Fibroblast of pulmonary artery (primary cell): ENCODE measurements around the gene ARHGAP23.
"Not testable (repeated sequence)": the region's sequence is repeated elsewhere in the genome, so short reads cannot be mapped to it uniquely, and the experiment has no call there.

Source experiments
- DNase-seq: peaks from one replicate; pipeline ENCODE4 v3.0.0-alpha.2; 2010; ENCODE audit warnings: low read depth
- H3K4me3 ChIP-seq: replicated peaks from 2 replicates; pipeline ENCODE4 v1.5.1; 2011; ENCODE audit warnings: low read depth, mild to moderate bottlenecking, control low read depth, low read length, moderate library complexity
- TF ChIP-seq, protein P1 (sequence below): IDR thresholded peaks from 2 replicates; pipeline ENCODE4 v1.5.1; 2011; ENCODE audit warnings: mild to moderate bottlenecking, control low read depth, low read length, inconsistent platforms; ENCODE audit errors: missing control alignments

Gene ARHGAP23

DNA sequence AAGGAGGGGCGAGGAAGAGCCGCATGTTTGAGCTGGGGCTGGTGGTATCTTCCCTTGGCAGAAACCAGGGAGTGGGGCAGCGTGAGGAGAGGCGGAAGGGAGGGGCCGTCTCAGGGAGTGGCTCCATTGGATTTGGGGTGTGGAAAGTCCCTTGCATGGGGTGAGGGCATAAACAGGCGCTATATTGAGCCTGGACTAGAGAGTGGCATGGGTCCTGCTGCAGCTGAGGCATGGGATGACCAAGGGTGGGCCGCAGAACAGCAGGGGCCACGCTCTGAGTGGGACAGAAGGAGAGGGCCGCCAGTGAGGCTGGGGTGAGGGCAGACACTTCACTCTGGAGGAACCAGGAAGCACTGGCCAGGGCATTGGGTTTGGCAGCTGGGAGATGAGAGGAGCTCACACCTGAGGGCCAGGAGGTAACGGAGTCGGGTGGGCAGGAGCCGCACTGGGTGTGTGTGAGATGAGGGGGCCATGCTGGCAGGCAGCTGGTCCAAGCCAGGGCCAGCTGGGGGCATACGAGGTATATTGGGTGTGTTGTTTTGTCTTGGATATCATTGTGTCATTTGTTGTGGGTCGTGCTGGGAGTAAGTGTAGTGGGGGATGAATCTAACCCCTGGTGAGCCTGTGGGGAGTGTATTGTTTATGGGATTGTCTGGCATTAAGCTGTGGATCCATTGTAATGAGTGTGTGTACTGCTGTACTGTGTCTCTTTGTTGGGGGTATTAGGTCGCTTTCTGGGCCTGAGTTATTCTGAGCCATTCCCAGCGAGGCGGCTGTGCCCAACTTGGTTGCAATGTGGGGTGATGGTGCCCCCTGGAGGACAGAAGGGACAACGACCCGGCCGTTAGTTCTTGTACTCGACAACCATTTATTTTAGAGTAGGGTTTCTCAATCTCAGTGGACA lies 56.2 kb downstream of the ARHGAP23 start:
- H3K4me3 ChIP-seq = not testable (repeated sequence)
- TF ChIP-seq, protein P1, sequence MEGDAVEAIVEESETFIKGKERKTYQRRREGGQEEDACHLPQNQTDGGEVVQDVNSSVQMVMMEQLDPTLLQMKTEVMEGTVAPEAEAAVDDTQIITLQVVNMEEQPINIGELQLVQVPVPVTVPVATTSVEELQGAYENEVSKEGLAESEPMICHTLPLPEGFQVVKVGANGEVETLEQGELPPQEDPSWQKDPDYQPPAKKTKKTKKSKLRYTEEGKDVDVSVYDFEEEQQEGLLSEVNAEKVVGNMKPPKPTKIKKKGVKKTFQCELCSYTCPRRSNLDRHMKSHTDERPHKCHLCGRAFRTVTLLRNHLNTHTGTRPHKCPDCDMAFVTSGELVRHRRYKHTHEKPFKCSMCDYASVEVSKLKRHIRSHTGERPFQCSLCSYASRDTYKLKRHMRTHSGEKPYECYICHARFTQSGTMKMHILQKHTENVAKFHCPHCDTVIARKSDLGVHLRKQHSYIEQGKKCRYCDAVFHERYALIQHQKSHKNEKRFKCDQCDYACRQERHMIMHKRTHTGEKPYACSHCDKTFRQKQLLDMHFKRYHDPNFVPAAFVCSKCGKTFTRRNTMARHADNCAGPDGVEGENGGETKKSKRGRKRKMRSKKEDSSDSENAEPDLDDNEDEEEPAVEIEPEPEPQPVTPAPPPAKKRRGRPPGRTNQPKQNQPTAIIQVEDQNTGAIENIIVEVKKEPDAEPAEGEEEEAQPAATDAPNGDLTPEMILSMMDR = peak; percentile 66
- peak; percentile 75 for DNase-seq

DNA sequence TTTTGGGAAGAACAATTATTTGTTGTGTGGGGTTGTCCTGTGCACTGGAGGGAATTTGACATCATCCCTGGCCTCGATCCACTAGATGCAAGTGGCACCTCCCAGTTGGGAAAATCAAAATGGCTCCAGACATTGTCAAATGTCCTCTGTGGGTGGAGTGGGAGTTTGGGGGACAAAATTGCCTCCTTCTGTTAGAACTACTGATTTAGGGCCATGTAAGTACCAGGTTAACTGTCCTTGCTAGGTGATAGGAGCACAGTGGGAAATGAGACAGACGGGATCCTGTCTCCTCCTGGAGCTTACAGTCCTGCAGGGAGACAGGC lies 56.8 kb downstream of the ARHGAP23 start:
- TF ChIP-seq, protein P1 = no peak
- DNase-seq = no peak
- H3K4me3 ChIP-seq = no peak overlapping the region

DNA sequence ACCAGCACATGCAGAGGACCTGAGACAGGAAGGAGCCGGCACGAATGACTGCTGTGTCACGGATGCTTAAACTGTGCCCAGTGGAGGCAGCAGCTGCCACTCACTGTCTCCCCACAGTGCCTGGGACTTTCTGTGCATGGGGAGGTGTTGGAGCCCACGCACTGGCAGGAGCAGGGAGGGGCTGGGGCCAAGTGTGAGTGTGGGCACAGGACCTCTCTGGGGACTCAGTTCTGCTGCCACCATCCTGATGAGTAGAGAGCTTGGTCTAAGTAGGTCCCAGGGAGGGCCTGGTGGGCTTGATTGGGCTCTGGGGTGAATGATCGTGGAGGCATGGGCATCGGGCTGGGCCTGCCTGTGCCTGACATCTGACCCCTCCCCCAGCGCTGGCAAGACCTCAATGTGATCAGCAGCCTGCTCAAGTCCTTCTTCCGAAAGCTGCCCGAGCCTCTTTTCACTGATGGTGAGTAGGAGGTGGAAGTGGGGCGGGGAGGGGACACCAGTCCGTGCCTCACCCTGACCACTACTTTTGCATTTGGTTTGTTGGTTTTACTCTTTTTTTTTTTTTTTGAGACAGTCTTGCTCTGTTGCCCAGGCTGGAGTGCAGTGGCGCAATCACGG lies 57.5 kb downstream of the ARHGAP23 start:
- not testable (repeated sequence) for H3K4me3 ChIP-seq, DNase-seq

GRCh38 chr17:38489774-38490173 lies 61.5 kb downstream of the ARHGAP23 start:
- DNase-seq, H3K4me3 ChIP-seq: not testable (repeated sequence)

GRCh38 chr17:38491346-38492066 lies 63.2 kb downstream of the ARHGAP23 start:
- not testable (repeated sequence) for DNase-seq, H3K4me3 ChIP-seq

DNA sequence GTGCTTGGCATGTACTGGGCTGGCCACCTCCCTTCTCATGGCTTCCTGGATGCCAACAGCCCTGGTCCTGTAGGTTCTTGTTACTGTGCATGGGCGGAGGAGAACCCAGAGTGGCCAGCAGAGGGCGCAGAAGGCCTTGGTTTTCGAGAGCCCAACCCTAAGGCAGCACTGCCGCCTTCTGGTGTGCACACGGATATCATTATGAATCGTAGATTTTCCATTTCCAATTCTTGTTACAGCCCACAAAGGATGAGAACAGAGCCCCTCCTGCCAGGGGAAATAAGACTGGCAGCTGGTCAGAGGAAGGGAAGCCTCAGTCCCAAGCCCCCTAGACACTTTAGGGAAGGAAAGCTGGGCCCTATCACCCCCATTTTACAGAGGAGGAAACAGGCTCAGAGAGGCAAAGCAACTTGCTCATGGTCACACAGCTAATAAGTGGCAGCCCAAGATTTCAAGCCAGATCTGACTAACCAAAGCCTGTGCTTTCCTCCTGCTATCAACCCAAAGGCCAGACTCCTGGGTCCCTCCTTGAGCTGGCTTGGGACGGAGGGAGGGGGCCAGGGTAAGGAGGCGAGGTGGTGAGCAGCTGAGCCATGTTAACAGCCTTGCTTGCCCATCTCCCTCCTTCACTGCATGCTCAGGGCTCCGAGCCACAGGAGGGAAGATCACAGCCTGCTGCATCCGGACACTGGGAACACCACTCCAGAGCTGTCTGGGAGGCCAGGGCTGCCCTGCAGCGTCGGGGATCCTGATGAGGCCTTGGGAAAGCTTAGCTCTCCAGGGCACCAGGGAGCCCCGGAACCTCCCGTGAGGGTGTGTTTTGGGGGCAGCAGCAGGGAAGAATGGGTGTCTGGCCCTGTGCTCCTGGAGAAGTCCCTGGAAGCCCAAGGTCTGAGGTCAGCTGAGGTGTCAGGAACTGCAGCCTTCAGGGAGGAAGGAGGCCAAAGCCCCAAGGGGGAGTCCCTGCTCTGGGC lies 64.1 kb downstream of the ARHGAP23 start:
- TF ChIP-seq, protein P1 = peak; percentile 65
- H3K4me3 ChIP-seq = not testable (repeated sequence)
- DNase-seq = peak; percentile 90

DNA sequence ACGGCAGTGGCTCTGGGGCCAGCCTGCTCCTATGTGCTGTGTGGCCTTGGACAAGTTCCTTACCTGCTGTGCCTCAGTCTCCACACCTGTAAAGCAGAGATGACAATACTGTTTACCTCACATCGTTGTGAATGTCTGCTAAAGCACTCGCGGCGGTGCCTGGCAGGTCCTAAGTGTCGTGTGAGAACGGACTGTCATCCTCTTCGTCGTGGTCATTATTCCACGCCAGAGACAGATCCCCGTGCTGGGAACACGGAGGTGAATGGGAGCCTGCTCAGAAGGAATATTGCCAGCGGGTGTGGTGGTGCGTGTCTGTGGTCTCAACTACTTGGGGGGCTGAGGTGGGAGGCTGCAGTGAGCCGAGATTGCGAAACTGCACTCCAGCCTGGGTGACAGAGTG lies 65.9 kb downstream of the ARHGAP23 start:
- not testable (repeated sequence) for DNase-seq, H3K4me3 ChIP-seq

GRCh38 chr17:38497656-38498055 lies 69.4 kb downstream of the ARHGAP23 start:
- DNase-seq, H3K4me3 ChIP-seq: not testable (repeated sequence)

GRCh38 chr17:38498353-38498752 lies 70.1 kb downstream of the ARHGAP23 start:
- TF ChIP-seq, protein P1 = no peak
- no peak overlapping the region for H3K4me3 ChIP-seq
- no peak for DNase-seq

GRCh38 chr17:38499230-38499629 lies 71.0 kb downstream of the ARHGAP23 start:
- not testable (repeated sequence) for H3K4me3 ChIP-seq, DNase-seq

- not testable (repeated sequence) for DNase-seq, H3K4me3 ChIP-seq
Measured at GRCh38 chr17:38501718-38502117, 73.5 kb downstream of the ARHGAP23 start.

- H3K4me3 ChIP-seq, DNase-seq: not testable (repeated sequence)
Measured at GRCh38 chr17:38503286-38503913, 75.1 kb downstream of the ARHGAP23 start.
